NT2/D1 (cell line): Measurements from ENCODE around the gene SNX10.

Experiments used
- YY1 ChIP-seq: IDR thresholded peaks from 2 replicates; pipeline ENCODE4 v1.6.1; 2011; ENCODE audit not compliant: insufficient read length, insufficient read depth
- ZNF274 ChIP-seq: IDR thresholded peaks from 2 replicates; pipeline ENCODE4 v1.6.1; 2011; ENCODE audit warnings: mild to moderate bottlenecking, low read depth, low read length

GRCh38 chr7:26265499-26266075, 26.1 kb upstream of the SNX10 start:
- TF ChIP-seq YY1 (no peak), ZNF274 (no peak)
